Omental fat pad (tissue), 4 donors: ENCODE data around the gene ARHGAP12. TPM values are rescaled to one million over a fixed set of nuclear protein-coding genes. Genes with fewer than 3 reads are reported as not detected.
A peak's percentile ranks its signal among the peaks of the same experiment; 100 is the strongest.

Experiments
- ATAC-seq: fragments of 150-250 bp; one replicate; pipeline ENCODE4 v1.9.1; 2016; ENCODE audit warnings: mild to moderate bottlenecking, moderate library complexity; ENCODE audit not compliant: low FRiP score
- DNase-seq: peaks from one replicate; pipeline ENCODE4 v3.0.0-alpha.2; 2019; ENCODE audit warnings: low spot score
- CTCF ChIP-seq, 3 donors: fragments of 450-650 bp; IDR thresholded peaks; one replicate each; pipeline ENCODE4 v1.5.1; 2016 to 2017; ENCODE audit warnings: antibody characterized with exemption in 3 of 3, mild to moderate bottlenecking in 3 of 3, moderate library complexity in 2 of 3
- total RNA-seq, 4 donors: library from RNA; depleted of rRNA; stranded (reverse); fragments of >200 nt; gene quantifications; one replicate each; pipeline ENCODE4 v1.1.0, GENCODE V29; 2016

ARHGAP12 gene
- total RNA-seq, 4 donors from 2014 or later = 20.4 to 47.4 (median 33.1) TPM

- ATAC-seq = peak; percentile 92
- DNase-seq = no peak
- no peak for TF ChIP-seq CTCF (IDR thresholded peaks at IDR 0.05)
Measured at GRCh38 chr10:31947144-31947926, 18.7 kb upstream of the ARHGAP12 start.

GRCh38 chr10:31945392-31945791, 16.8 kb upstream of the ARHGAP12 start:
- ATAC-seq (no peak), DNase-seq (no peak)
- TF ChIP-seq CTCF (IDR thresholded peaks at IDR 0.05) = no peak

GRCh38 chr10:31944071-31944433, 15.4 kb upstream of the ARHGAP12 start:
- DNase-seq (no peak), ATAC-seq (no peak)
- TF ChIP-seq CTCF (IDR thresholded peaks at IDR 0.05) = no peak

GRCh38 chr10:31942892-31943291, 14.3 kb upstream of the ARHGAP12 start:
- DNase-seq (no peak), ATAC-seq (no peak)
- no peak for TF ChIP-seq CTCF (IDR thresholded peaks at IDR 0.05)

GRCh38 chr10:31942435-31942834, 13.8 kb upstream of the ARHGAP12 start:
- no peak for ATAC-seq
- TF ChIP-seq CTCF (IDR thresholded peaks at IDR 0.05) = no peak

GRCh38 chr10:31940839-31941653, 12.4 kb upstream of the ARHGAP12 start:
- no peak for TF ChIP-seq CTCF (IDR thresholded peaks at IDR 0.05)
- DNase-seq (no peak), ATAC-seq (peak; percentile 96)

More at GRCh38 chr10:31942435-31942834, 13.8 kb upstream of the ARHGAP12 start:
- no peak for DNase-seq
